ENCODE data around the gene DGKD.

DNA sequence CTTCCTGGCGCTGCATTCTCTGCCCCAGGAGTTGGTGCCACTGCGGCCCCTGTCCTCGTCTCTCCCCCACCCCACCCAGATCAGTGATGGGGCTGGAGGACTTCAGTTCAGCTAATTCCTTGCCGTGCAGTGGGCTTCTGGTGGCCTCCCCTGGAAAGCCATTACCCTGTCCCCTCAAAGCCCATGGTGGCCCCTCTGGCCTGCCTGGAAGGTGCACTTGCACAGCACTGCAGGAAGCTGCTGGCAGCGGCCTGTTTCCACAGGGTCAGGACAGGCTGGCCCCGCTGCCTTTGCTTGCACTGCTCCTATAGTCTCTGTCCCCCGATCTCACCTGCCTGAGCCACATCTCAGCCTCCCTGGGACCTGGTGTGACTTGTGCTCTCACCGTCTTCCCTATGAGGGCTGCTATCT lies 107.2 kb downstream of the DGKD start:
- TF ChIP-seq, protein P1, sequence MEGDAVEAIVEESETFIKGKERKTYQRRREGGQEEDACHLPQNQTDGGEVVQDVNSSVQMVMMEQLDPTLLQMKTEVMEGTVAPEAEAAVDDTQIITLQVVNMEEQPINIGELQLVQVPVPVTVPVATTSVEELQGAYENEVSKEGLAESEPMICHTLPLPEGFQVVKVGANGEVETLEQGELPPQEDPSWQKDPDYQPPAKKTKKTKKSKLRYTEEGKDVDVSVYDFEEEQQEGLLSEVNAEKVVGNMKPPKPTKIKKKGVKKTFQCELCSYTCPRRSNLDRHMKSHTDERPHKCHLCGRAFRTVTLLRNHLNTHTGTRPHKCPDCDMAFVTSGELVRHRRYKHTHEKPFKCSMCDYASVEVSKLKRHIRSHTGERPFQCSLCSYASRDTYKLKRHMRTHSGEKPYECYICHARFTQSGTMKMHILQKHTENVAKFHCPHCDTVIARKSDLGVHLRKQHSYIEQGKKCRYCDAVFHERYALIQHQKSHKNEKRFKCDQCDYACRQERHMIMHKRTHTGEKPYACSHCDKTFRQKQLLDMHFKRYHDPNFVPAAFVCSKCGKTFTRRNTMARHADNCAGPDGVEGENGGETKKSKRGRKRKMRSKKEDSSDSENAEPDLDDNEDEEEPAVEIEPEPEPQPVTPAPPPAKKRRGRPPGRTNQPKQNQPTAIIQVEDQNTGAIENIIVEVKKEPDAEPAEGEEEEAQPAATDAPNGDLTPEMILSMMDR (IDR thresholded peaks at IDR 0.05; ENCODE audit: low read length) = no peak
- TF ChIP-seq EZH2 (optimal IDR thresholded peaks at IDR 0.05; ENCODE audit: low read depth, low read length) (no peak), EZH2phosphoT487 (IDR thresholded peaks at IDR 0.05; ENCODE audit: low read length) (no peak)

Data from MM.1S (cell line).